ENCODE data around the gene CRTAC1.

Gene CRTAC1

GRCh38 chr10:97905276-97905675 lies 125.1 kb downstream of the CRTAC1 start:
- no peak for DNase-seq (ENCODE audit: extremely low spot score, insufficient read length, low read depth)
- no peak for FAIRE-seq

GRCh38 chr10:97904576-97904975 lies 125.8 kb downstream of the CRTAC1 start:
- no peak for FAIRE-seq
- DNase-seq (ENCODE audit: extremely low spot score, insufficient read length, low read depth): no peak

- DNase-seq (ENCODE audit: extremely low spot score, insufficient read length, low read depth): no peak
- no peak for FAIRE-seq
Measured at GRCh38 chr10:97904018-97904381, 126.4 kb downstream of the CRTAC1 start.

GRCh38 chr10:97903128-97904017 lies 127.0 kb downstream of the CRTAC1 start:
- no peak for DNase-seq (ENCODE audit: extremely low spot score, insufficient read length, low read depth)
- FAIRE-seq: no peak

GRCh38 chr10:97901381-97901780 lies 129.0 kb downstream of the CRTAC1 start:
- no peak for DNase-seq (ENCODE audit: extremely low spot score, insufficient read length, low read depth)
- no peak for FAIRE-seq

GRCh38 chr10:97898429-97898828 lies 132.0 kb downstream of the CRTAC1 start:
- DNase-seq (ENCODE audit: extremely low spot score, insufficient read length, low read depth): no peak
- no peak for FAIRE-seq

GRCh38 chr10:97896756-97897358 lies 133.6 kb downstream of the CRTAC1 start:
- DNase-seq (ENCODE audit: extremely low spot score, insufficient read length, low read depth): no peak
- no peak for FAIRE-seq

GRCh38 chr10:97895915-97896314 lies 134.5 kb downstream of the CRTAC1 start:
- DNase-seq (ENCODE audit: extremely low spot score, insufficient read length, low read depth) (no peak), FAIRE-seq (no peak)

GRCh38 chr10:97895084-97895483 lies 135.3 kb downstream of the CRTAC1 start:
- FAIRE-seq: no peak
- no peak for DNase-seq (ENCODE audit: extremely low spot score, insufficient read length, low read depth)

GRCh38 chr10:97894092-97894491 lies 136.3 kb downstream of the CRTAC1 start:
- FAIRE-seq (no peak), DNase-seq (ENCODE audit: extremely low spot score, insufficient read length, low read depth) (no peak)

GRCh38 chr10:97892939-97893338 lies 137.5 kb downstream of the CRTAC1 start:
- FAIRE-seq: no peak
- DNase-seq (ENCODE audit: extremely low spot score, insufficient read length, low read depth): no peak

- DNase-seq (ENCODE audit: extremely low spot score, insufficient read length, low read depth) (no peak), FAIRE-seq (no peak)
Measured at GRCh38 chr10:97892506-97892905, 137.9 kb downstream of the CRTAC1 start.

GRCh38 chr10:97891497-97892167 lies 138.8 kb downstream of the CRTAC1 start:
- DNase-seq (ENCODE audit: extremely low spot score, insufficient read length, low read depth) (no peak), FAIRE-seq (no peak)

- no peak for DNase-seq (ENCODE audit: extremely low spot score, insufficient read length, low read depth)
Measured at GRCh38 chr10:97889461-97890265, 140.8 kb downstream of the CRTAC1 start.

GRCh38 chr10:97888641-97889262 lies 141.7 kb downstream of the CRTAC1 start:
- FAIRE-seq (no peak), DNase-seq (ENCODE audit: extremely low spot score, insufficient read length, low read depth) (no peak)

More at GRCh38 chr10:97889461-97890265, 140.8 kb downstream of the CRTAC1 start:
- FAIRE-seq: no peak

GRCh38 chr10:97888134-97888533 lies 142.3 kb downstream of the CRTAC1 start:
- DNase-seq (ENCODE audit: extremely low spot score, insufficient read length, low read depth) (no peak), FAIRE-seq (no peak)

- FAIRE-seq: no peak
- DNase-seq (ENCODE audit: extremely low spot score, insufficient read length, low read depth): no peak
Measured at GRCh38 chr10:97887399-97887798, 143.0 kb downstream of the CRTAC1 start.

- no peak for FAIRE-seq
- no peak for DNase-seq (ENCODE audit: extremely low spot score, insufficient read length, low read depth)
Measured at GRCh38 chr10:97886286-97886685, 144.1 kb downstream of the CRTAC1 start.

GRCh38 chr10:97883092-97883485 lies 147.3 kb downstream of the CRTAC1 start:
- DNase-seq (ENCODE audit: extremely low spot score, insufficient read length, low read depth) (no peak), FAIRE-seq (no peak)

Measured in GM18507 (cell line).